ENCODE data around the gene RAF1. TPM values are rescaled to one million over a fixed set of nuclear protein-coding genes. Genes with fewer than 3 reads are reported as not detected.

RAF1 gene
- total RNA-seq, 4 donors from 2014 or later: 74.5 to 123 (median 110) TPM

GRCh38 chr3:12536423-12536822 is 127.5 kb downstream of the RAF1 start:
- H3K4me3 ChIP-seq: no peak overlapping the region
- no peaks in the 10 kb centered on the region for H3K27me3 ChIP-seq
- intact Hi-C loops (cut with DNase I; ENCODE audit: low total_unique reads): no loop called here
- TF ChIP-seq POLR2A (IDR thresholded peaks at IDR 0.05) (no peak), CTCF (IDR thresholded peaks at IDR 0.05) (peak in 1 of 4 experiments; percentile 14)
- DNase-seq: no peak
- no peaks in the 10 kb centered on the region for H3K4me1 ChIP-seq
- no peaks in the 10 kb centered on the region for H3K9me3 ChIP-seq
- H3K36me3 ChIP-seq: no peaks in the 10 kb centered on the region
- no peak overlapping the region for H3K27ac ChIP-seq

Small RNA genes lying within 50 kb of the gene (small RNA-seq; reads per million reads assigned to genes)
- gene CRIP1P1: not detected
- gene RF00017: not detected

Other genes with a start within 250 kb of the RAF1 start
- 10 to 100 TPM; 10.3 to 37.8 (median 20.4) TPM for gene TSEN2, start 179.6 kb downstream of the RAF1 start, total RNA-seq
- not detected for gene MKRN2OS, start 118.6 kb downstream of the RAF1 start, total RNA-seq
- 10 to 100 TPM; 17.6 to 59.5 (median 38.1) TPM for gene MKRN2, start 107.0 kb downstream of the RAF1 start, total RNA-seq
- gene TMEM40, start 95.1 kb upstream of the RAF1 start, total RNA-seq: not detected
- 10 to 100 TPM in 3 of 4 donors, 1 to 10 TPM in 1; 6.8 to 42.0 (median 22.1) TPM for gene CAND2, start 132.6 kb upstream of the RAF1 start, total RNA-seq
- 1,000 to 10,000 TPM in 3 of 4 donors, 100 to 1,000 TPM in 1; 538 to 9,435 (median 3,478) TPM for gene RPL32, start 177.4 kb upstream of the RAF1 start, total RNA-seq

Measured in uterus (tissue), 4 donors.